ENCODE measurements around the gene XYLT1.

DNA sequence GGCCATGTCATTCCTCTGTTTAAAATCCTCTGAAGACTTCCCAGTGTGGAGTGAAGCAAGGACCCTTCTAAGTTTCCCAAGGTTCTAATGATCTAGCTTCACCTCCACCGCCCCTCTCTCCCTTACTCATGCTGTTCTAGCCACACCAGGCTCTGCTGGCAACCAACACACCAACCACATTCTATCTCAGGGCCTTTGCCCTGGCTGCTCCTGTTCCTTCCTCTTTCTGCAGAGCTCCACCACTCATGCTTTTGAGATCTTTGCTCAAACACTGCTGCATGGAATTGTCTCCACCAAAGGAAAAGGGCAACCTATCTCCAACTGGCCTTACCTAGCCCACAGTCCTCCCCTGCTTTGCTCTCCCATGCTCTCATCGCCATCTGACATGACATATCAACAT, 128.7 kb downstream of the XYLT1 start:
- TF ChIP-seq, protein P1, sequence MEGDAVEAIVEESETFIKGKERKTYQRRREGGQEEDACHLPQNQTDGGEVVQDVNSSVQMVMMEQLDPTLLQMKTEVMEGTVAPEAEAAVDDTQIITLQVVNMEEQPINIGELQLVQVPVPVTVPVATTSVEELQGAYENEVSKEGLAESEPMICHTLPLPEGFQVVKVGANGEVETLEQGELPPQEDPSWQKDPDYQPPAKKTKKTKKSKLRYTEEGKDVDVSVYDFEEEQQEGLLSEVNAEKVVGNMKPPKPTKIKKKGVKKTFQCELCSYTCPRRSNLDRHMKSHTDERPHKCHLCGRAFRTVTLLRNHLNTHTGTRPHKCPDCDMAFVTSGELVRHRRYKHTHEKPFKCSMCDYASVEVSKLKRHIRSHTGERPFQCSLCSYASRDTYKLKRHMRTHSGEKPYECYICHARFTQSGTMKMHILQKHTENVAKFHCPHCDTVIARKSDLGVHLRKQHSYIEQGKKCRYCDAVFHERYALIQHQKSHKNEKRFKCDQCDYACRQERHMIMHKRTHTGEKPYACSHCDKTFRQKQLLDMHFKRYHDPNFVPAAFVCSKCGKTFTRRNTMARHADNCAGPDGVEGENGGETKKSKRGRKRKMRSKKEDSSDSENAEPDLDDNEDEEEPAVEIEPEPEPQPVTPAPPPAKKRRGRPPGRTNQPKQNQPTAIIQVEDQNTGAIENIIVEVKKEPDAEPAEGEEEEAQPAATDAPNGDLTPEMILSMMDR (IDR thresholded peaks at IDR 0.05) = no peak
- no peak for TF ChIP-seq POLR2A (IDR thresholded peaks at IDR 0.05)
